Breast epithelium (tissue), 4 donors: ENCODE data around the gene CFL1. TPM values are rescaled to one million over a fixed set of nuclear protein-coding genes. Genes with fewer than 3 reads are reported as not detected.

Source experiments
- DNase-seq, 2 donors: peaks; one replicate each; pipeline ENCODE4 v3.0.0-alpha.2; 2019; ENCODE audit warnings: low spot score in 2 of 2
- H3K27ac ChIP-seq, 2 donors: fragments of 200-600 bp; sonication (generic) in 1 of 2; one replicate each; pipeline ENCODE4 v1.5.1; 2016 to 2019; ENCODE audit warnings: mild to moderate bottlenecking in 1 of 2
- H3K27me3 ChIP-seq, 2 donors: fragments of 200-600 bp; sonication (generic) in 1 of 2; one replicate each; pipeline versions ENCODE4 v1.5.1 to v1.6.0; 2017 to 2019; ENCODE audit warnings: control low read depth in 1 of 2, mild to moderate bottlenecking in 1 of 2
- H3K36me3 ChIP-seq: fragments of 200-600 bp; one replicate; pipeline ENCODE4 v1.5.1; 2019
- H3K4me1 ChIP-seq, 2 donors: fragments of 200-600 bp; sonication (generic); one replicate each; pipeline ENCODE4 v1.5.1; 2016 to 2019; ENCODE audit warnings: control low read depth in 1 of 2
- H3K4me3 ChIP-seq, 3 donors: fragments of 200-600 bp; sonication (generic); 1 replicate in 2 of 3; 2 replicates in 1 of 3; pipeline ENCODE4 v1.5.1; 2016 to 2019; ENCODE audit warnings: mild to moderate bottlenecking in 3 of 3, moderate library complexity in 2 of 3
- H3K9me3 ChIP-seq, 2 donors: fragments of 200-600 bp; sonication (generic) in 1 of 2; one replicate each; pipeline ENCODE4 v1.5.1; 2016 to 2019; ENCODE audit warnings: control low read depth in 1 of 2
- CTCF ChIP-seq, 3 donors: fragments of 450-650 bp; IDR thresholded peaks; one replicate each; pipeline ENCODE4 v1.5.1; 2016 to 2017; ENCODE audit warnings: antibody characterized with exemption in 3 of 3, mild to moderate bottlenecking in 3 of 3, moderate library complexity in 3 of 3
- POLR2A ChIP-seq: fragments of 450-650 bp; IDR thresholded peaks from one replicate; pipeline ENCODE4 v1.6.1; 2016; ENCODE audit warnings: antibody characterized with exemption, mild to moderate bottlenecking, moderate library complexity
- POLR2AphosphoS5 ChIP-seq, 3 donors: sonication (generic); formaldehyde crosslinking; IDR thresholded peaks; one replicate each; pipeline ENCODE4 v1.6.1; 2017; ENCODE audit warnings: antibody characterized with exemption in 3 of 3
- intact Hi-C: fragments of 100-400 bp; cut with DNase I; formaldehyde crosslinking; loops from one replicate; pipeline ENCODE4 v1.15.1; 2023; ENCODE audit warnings: low total_unique reads
- total RNA-seq, 3 donors: library from RNA; depleted of rRNA; stranded (reverse); fragments of >200 nt; gene quantifications; one replicate each; pipeline ENCODE4 v1.1.0, GENCODE V29; 2016

The CFL1 gene
- total RNA-seq, 3 donors from 2014 or later, result 407 to 564 (median 453) TPM

DNA sequence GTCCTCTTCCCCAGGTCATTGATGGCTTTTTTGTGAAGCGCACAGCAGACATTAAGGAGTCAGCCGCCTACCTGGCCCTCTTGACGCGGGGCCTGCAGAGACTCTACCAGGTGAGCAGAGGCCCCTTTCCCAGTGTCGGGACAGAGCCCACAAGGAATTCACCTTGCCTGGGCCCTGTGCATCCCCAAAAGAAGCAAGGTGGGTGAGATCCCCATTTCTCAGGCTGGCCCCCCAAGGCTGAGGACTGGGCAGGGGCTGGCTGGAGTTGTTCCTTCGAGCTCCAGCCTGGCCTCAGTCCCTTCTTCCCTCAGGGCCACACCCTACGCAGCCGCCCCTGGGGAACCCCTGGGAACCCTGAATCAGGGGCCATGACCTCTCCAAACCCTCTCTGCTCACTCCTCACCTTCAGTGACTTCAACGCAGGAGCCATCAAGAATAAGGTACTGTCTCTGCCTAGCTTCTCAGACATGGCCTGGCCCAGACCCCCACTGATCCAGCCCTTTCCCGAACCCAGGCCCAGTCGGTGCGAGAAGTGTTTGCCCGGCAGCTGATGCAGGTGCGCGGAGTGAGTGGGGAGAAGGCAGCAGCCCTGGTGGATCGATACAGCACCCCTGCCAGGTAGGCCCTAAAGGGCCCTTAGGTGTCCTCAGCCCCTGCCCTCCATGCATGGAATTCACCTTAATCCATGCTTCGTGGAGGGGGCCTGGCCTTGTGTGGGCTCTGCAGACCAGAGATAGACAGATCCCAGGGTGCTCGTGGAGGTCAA, 6.9 kb upstream of the CFL1 start:
- H3K4me3 ChIP-seq, result no peak overlapping the region
- no peaks in the 10 kb centered on the region for H3K27me3 ChIP-seq
- intact Hi-C loops, result no loop called here
- no peak overlapping the region for H3K27ac ChIP-seq
- no peaks in the 10 kb centered on the region for H3K9me3 ChIP-seq
- peaks cover 5% of the 10 kb centered on the region for H3K36me3 ChIP-seq
- TF ChIP-seq POLR2AphosphoS5 (IDR thresholded peaks at IDR 0.05) (no peak), CTCF (IDR thresholded peaks at IDR 0.05) (no peak), POLR2A (no peak)
- peaks cover 4 to 7% of the 10 kb centered on the region in 2 donors for H3K4me1 ChIP-seq
- no peak for DNase-seq

DNA sequence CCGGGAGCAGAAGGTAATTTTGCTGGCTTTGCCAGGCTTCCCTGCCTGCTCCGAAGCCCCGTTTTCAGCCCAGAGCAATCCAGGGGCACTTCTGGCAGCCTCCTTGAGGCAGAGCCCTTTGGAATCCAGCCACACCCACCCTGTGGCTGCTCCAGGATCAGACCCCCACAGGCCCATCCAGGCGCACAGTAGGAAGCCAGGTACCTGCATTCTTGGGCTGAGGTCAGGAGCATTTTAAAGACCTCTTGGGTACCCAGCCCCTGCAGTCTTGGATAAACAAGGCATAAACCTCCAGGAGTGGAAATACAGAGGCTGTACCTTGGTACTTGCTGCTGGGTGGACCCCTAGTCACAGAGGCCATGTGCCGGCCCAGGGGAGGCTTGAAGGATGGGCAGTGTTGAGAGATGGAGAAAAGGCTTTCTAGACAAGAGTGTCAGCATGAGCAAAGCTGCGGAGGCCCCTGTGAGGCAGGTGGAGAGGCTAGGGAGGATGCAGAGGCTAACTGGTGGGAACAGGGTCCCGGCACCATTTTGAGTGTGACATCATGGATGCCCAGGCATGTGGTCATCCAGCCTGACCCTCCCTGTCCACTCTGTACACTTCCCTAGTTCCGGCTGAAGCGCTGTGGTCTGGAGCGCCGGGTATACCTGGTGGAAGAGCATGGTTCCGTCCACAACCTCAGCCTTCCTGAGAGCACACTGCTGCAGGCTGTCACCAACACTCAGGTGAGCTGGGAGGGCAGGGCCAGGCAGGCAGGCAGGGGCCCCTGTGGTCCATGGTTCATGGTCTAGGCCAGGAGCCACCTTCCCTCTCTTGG, 6.1 kb upstream of the CFL1 start:
- Histone ChIP-seq H3K27ac (no peak overlapping the region), H3K36me3 (peaks cover 5% of the 10 kb centered on the region), H3K4me3 (no peak overlapping the region), H3K4me1 (peaks cover 4 to 7% of the 10 kb centered on the region in 2 donors), H3K27me3 (no peaks in the 10 kb centered on the region), H3K9me3 (no peaks in the 10 kb centered on the region)
- TF ChIP-seq POLR2AphosphoS5 (IDR thresholded peaks at IDR 0.05) (no peak), CTCF (IDR thresholded peaks at IDR 0.05) (no peak), POLR2A (no peak)
- DNase-seq, result no peak
- intact Hi-C loops, result no loop called here

DNA sequence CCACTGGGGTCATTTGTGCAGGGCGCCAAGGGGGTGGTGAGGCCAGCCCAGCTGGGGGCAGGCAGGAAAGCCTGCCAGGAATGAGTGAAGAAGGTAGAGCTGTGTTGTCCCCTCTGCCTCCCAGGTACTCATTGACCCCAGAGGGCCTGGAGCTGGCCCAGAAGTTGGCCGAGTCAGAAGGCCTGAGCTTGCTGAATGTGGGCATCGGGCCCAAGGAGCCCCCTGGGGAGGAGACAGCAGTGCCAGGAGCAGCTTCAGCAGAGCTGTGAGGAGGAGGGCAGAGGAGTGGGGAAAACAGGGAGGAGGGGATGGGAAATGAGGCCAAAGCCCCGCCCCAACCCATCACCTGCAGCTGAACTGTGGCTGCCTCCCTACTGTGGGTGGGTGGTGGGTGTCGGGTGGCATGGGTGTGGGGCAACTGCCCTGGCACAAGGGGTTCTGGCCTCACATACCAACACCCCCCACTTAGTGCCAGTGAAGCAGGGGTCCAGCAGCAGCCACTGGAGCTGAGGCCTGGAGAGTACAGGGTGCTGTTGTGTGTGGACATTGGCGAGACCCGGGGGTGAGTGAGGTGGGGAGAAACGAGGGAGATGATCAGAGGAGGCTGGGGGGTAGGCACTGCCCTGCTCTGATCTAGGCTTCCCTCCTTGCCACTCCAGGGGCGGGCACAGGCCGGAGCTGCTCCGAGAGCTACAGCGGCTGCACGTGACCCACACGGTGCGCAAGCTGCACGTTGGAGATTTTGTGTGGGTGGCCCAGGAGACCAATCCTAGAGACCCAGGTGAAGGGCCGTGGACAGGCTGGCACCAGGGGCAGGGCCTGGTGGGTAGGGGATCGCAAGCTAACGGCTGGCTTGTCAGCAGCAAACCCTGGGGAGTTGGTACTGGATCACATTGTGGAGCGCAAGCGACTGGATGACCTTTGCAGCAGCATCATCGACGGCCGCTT, 5.2 kb upstream of the CFL1 start:
- Histone ChIP-seq H3K27ac (peak overlapping the region in 1 of 2 donors; percentile 50), H3K36me3 (peaks cover 5% of the 10 kb centered on the region), H3K9me3 (no peaks in the 10 kb centered on the region), H3K4me1 (peaks cover 4 to 7% of the 10 kb centered on the region in 2 donors), H3K4me3 (no peak overlapping the region), H3K27me3 (no peaks in the 10 kb centered on the region)
- DNase-seq, result no peak
- no peak for TF ChIP-seq CTCF (IDR thresholded peaks at IDR 0.05)
- intact Hi-C loops, result no loop called here

- intact Hi-C loops, result no loop called here
- TF ChIP-seq POLR2AphosphoS5 (IDR thresholded peaks at IDR 0.05), result no peak
- TF ChIP-seq CTCF (IDR thresholded peaks at IDR 0.05), result no peak
- no peak for TF ChIP-seq POLR2A
- H3K27me3 ChIP-seq, result no peaks in the 10 kb centered on the region
- peak overlapping the region; percentile 97 to 99 for H3K27ac ChIP-seq
- no peaks in the 10 kb centered on the region for H3K9me3 ChIP-seq
- H3K4me1 ChIP-seq, result peaks cover 4 to 7% of the 10 kb centered on the region in 2 donors
- peaks cover 5% of the 10 kb centered on the region for H3K36me3 ChIP-seq
- DNase-seq, result no peak
- peak overlapping the region in 1 of 3 donors; percentile 100 for H3K4me3 ChIP-seq
These were observed 4.3 kb upstream of the CFL1 start for GRCh38 chr11:65862191-65862735.
